ENCODE results near the gene MSANTD4.
"Not testable (repeated sequence)": the region's sequence is repeated elsewhere in the genome, so short reads cannot be mapped to it uniquely, and the experiment has no call there.

The MSANTD4 gene

DNA sequence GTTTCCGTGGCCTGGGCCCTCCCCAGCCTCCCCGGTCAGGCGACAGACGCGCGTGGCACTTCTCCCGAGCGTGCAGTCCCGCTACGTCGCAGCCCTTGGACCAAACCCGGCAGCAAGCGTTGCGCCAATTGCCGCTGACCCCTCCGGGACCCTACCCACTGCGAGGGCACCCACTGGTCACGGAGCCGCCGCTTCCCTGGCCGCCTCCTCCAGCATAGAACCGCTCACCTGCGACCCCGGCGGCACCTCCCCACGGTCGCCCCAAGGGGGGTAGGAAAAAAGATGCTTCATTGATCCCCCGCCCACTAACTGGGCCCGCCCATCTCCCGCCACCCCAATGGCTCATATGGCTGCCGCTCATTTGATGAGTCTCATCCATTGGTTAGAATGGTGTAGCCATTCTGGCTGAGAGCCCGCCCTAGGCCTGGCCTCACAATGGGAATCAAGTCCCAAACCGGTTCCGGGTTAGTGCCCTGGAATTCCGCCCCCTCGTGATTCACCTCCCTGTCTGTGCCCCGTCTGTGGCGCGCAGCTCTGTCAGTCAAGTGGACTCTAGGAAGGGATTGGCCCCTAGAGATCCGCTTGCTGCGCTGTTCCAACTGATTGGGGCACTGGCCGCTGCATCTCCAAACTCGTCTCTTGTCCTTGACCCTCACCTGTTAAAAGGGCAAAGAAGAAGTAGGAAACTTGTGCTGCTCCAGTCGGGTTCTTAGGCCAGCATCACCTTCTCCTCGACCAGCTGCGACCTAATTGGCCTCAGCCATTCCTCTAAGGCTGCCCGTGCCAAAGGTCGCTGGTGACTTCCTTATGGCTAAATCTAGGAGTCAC lies at the start of gene MSANTD4:
MSANTD4 (minus strand) TSS at position 274 of the 828 bp plus-strand sequence. CDS start 11,323 bp downstream, outside the sequence.
- ChIA-PET CTCF (no interaction called here), POLR2A (no interaction called here)
- DNase-seq (ENCODE audit: low read depth, low spot score) = peak; percentile 96

DNA sequence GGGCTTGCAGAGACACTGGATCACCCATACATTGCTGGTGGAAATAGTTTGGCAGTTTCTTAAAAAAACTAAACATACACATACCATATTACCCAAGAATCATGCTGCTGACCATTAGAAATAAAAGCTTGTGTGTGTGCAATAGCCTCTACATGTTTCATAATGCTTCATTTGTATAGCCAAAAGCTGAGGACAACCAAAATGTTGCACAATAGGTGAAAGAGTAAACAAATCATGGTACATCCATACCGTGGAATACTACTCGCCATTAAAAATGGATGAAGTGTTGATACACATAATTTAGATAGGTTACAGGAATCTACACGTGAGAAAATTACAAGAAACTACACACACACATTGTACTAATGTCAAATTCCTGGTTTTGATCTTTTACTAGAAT lies 48.6 kb upstream of the MSANTD4 start:
- DNase-seq (ENCODE audit: low read depth, low spot score) = no peak
- CTCF ChIA-PET = no interaction called here
- POLR2A ChIA-PET = no interaction called here
- H3K4me3 ChIP-seq (ENCODE audit: low read depth, low read length) = no peak overlapping the region
- TF ChIP-seq CTCF (IDR thresholded peaks at IDR 0.05; ENCODE audit: insufficient read depth, low read length, missing control alignments) = no peak

More for the DNA sequence above, at the start of gene MSANTD4:
- peak within 1 kb of the TSS; percentile 92 for H3K4me3 ChIP-seq (ENCODE audit: low read depth, low read length)
- TF ChIP-seq CTCF (IDR thresholded peaks at IDR 0.05; ENCODE audit: insufficient read depth, low read length, missing control alignments) = no peak

- no peak for DNase-seq (ENCODE audit: low read depth, low spot score)
- ChIA-PET CTCF (no interaction called here), POLR2A (no interaction called here)
- no peak for TF ChIP-seq CTCF (IDR thresholded peaks at IDR 0.05; ENCODE audit: insufficient read depth, low read length, missing control alignments)
- H3K4me3 ChIP-seq (ENCODE audit: low read depth, low read length) = no peak overlapping the region
Observed at GRCh38 chr11:106063009-106063408, 41.0 kb upstream of the MSANTD4 start.

DNA sequence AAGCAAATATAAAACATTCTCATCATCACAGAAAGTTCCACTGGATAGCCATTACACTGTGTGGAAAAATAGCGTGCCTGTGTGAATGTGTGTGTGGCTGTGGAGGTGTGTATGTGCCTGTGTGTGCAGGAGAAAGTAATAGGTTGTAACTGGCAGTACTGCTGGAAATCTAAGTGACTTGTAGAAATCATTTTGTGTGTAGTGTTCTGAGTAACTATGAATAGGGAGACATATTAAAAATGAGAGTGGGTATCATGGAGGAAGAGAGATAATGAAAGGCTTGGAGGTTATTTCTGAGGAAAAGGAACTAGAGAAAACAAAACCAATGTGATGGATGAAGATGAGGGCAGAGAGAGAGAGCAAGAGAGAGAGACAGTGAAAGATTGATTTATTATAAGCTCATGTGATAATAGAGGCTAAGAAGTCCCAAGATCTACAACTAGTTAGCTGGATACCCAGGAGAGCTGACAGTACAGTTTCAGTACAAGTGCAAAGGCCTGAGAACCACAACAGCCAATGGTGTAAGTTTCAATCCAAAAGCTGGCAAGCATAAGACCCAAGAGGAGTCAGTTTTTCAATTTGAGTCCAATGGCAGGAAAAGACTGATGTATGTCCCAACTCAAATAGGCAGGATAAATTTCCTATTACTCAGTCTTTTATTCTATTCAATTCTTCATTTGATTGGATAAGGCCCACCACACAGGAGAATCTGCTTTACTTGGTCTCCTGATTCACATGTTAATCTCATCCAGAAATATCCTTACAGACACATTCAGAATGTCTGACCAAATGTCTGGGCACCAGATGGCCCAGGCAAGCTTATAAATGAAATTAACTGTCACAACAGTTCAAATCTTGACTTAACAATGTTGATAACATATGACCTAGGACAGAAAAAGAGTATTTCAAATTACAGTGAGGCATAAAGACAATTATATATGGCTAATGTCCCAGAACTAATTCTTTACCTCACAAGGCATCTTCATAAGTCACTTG lies 40.2 kb upstream of the MSANTD4 start:
- no peak for DNase-seq (ENCODE audit: low read depth, low spot score)
- ChIA-PET POLR2A (no interaction called here), CTCF (no interaction called here)
- no peak for TF ChIP-seq CTCF (IDR thresholded peaks at IDR 0.05; ENCODE audit: insufficient read depth, low read length, missing control alignments)
- no peak overlapping the region for H3K4me3 ChIP-seq (ENCODE audit: low read depth, low read length)

DNA sequence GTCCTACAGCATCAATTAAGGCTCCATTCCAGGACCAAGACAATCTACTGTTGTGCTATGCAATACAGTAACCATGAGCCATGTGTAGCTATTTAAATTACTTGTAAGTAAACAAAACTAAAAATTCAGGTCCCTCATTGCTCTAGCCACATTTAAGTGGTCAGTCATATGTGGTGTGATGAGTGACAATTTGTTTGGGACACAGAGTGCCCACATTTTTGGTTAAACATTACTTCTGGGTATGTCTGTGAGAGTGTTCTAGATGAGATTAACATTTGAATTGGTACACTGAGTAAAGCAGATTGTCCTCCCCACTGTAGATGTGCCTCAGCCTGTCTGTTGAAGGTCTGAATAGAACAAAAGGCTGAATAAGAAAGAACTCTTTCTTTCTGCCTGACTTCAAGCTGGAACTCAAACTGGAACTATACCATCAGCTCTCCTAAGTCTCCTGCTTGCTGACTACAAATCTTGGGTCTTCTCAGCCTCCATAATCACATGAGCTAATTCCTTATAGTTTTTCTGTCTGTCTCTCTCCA lies 39.3 kb upstream of the MSANTD4 start:
- no peak for DNase-seq (ENCODE audit: low read depth, low spot score)
- H3K4me3 ChIP-seq (ENCODE audit: low read depth, low read length) = no peak overlapping the region
- CTCF ChIA-PET = no interaction called here
- POLR2A ChIA-PET = no interaction called here
- TF ChIP-seq CTCF (IDR thresholded peaks at IDR 0.05; ENCODE audit: insufficient read depth, low read length, missing control alignments) = no peak

DNA sequence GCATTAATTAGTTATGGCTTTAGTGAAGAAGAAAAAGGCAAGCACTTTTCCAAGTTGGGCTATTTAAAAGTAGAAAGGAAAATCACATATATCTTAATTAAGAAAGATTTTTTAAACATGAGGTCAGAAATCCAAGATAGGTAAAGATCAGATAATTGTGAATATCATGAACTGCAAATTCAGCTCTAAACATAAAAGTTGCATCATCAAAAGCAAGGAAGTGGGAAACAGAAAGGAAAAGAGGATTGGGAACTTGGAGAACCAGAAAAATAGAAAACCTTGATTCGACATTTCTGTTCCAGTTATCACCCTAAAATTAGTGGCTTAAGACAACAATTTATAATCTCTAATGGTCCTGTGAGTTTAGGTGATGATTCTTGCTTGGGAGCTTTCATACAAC lies 37.6 kb upstream of the MSANTD4 start:
- TF ChIP-seq CTCF (IDR thresholded peaks at IDR 0.05; ENCODE audit: insufficient read depth, low read length, missing control alignments) = no peak
- ChIA-PET CTCF (interaction anchor here (0.6 kb wide), 1 partner anchor 867 kb away, joined by 3 read pairs; no protein-coding TSS in a partner anchor), POLR2A (no interaction called here)
- H3K4me3 ChIP-seq (ENCODE audit: low read depth, low read length) = no peak overlapping the region
- DNase-seq (ENCODE audit: low read depth, low spot score) = no peak

DNA sequence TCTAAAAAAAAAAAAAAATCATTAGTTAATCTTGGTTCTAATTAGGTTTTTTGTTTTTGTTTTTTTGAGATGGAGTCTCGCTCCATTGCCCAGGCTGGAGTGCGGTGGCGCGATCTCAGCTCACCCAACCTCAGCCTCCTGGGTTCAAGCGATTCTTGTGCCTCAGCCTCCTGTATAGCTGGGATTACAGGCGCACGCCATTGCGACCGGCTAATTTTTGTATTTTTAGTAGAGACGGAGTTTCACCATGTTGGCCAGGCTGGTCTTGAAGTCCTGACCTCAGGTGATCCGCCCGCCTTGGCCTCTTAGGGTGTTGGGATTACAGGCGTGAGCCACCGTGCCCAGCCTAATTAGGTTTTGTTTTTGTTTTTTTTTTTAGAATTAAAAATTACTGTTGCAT lies 36.3 kb upstream of the MSANTD4 start:
- CTCF ChIA-PET; DNase-seq (ENCODE audit: low read depth, low spot score); H3K4me3 ChIP-seq (ENCODE audit: low read depth, low read length); POLR2A ChIA-PET: not testable (repeated sequence)
